SK-MEL-5 (cell line): ENCODE data around the gene SEMA4C. TPM values are rescaled to one million over a fixed set of nuclear protein-coding genes. Genes with fewer than 3 reads are reported as not detected.

ENCODE experiments used
- DNase-seq: peaks from one replicate; pipeline ENCODE4 v3.0.0-alpha.2; 2016; ENCODE audit warnings: low read depth, low spot score
- in situ Hi-C: cut with HindIII; loops from 2 replicates; pipeline ENCODE4 v1.10.0; 2016; ENCODE audit warnings: low sequenced_read_pairs, high pct_unique_total_duplicates, low pct_unique_long_range_greater_than_20kb
- total RNA-seq: library from RNA; depleted of rRNA; stranded (reverse); fragments of >200 nt; shearing (Covaris generic); gene quantifications from 2 replicates; pipeline ENCODE4 v1.2.3, GENCODE V29; 2014

The SEMA4C gene
- total RNA-seq, 1 experiment from 2014 or later, result 42.7 TPM

- in situ Hi-C loops, result no loop called here
- DNase-seq, result no peak
These were observed 10.2 kb downstream of the SEMA4C start for GRCh38 chr2:96859681-96860064.

- DNase-seq, result no peak
- in situ Hi-C loops, result no loop called here
These were observed 10.7 kb downstream of the SEMA4C start for GRCh38 chr2:96859099-96859649.

GRCh38 chr2:96857667-96858372 lies 12.1 kb downstream of the SEMA4C start, which contains the start of gene ANKRD39:
ANKRD39 (minus strand) TSS chr2:96858016; CDS start chr2:96857987, 29 bp downstream.
- peak; percentile 97 for DNase-seq
- in situ Hi-C loops, result no loop called here

- in situ Hi-C loops, result no loop called here
- DNase-seq, result no peak
These were observed 12.9 kb downstream of the SEMA4C start for GRCh38 chr2:96856776-96857666.

GRCh38 chr2:96853321-96853720 lies 16.6 kb downstream of the SEMA4C start:
- in situ Hi-C loops, result no loop called here
- DNase-seq, result no peak

- in situ Hi-C loops, result no loop called here
- no peak for DNase-seq
These were observed 17.2 kb downstream of the SEMA4C start for GRCh38 chr2:96852667-96853066.

GRCh38 chr2:96848264-96848663 lies 21.6 kb downstream of the SEMA4C start:
- in situ Hi-C loops, result no loop called here
- DNase-seq, result no peak

GRCh38 chr2:96847586-96847985 lies 22.3 kb downstream of the SEMA4C start:
- in situ Hi-C loops, result no loop called here
- DNase-seq, result no peak

- in situ Hi-C loops, result no loop called here
- no peak for DNase-seq
These were observed 23.1 kb downstream of the SEMA4C start for GRCh38 chr2:96846825-96847224.

GRCh38 chr2:96844405-96844808 lies 25.5 kb downstream of the SEMA4C start:
- in situ Hi-C loops, result no loop called here
- DNase-seq, result no peak

GRCh38 chr2:96843538-96844268 lies 26.2 kb downstream of the SEMA4C start, which contains the start of gene ANKRD23:
ANKRD23 (minus strand) TSS chr2:96844021; CDS start chr2:96843992, 29 bp downstream.
- DNase-seq, result no peak
- in situ Hi-C loops, result no loop called here

- DNase-seq, result no peak
- in situ Hi-C loops, result no loop called here
These were observed 27.3 kb downstream of the SEMA4C start for GRCh38 chr2:96842600-96842999.

GRCh38 chr2:96841701-96842495 lies 28.0 kb downstream of the SEMA4C start:
- no peak for DNase-seq
- in situ Hi-C loops, result no loop called here

GRCh38 chr2:96839875-96840850 lies 29.7 kb downstream of the SEMA4C start:
- in situ Hi-C loops, result no loop called here

GRCh38 chr2:96839293-96839874 lies 30.5 kb downstream of the SEMA4C start:
- in situ Hi-C loops, result no loop called here
- no peak for DNase-seq

More at GRCh38 chr2:96839875-96840850, 29.7 kb downstream of the SEMA4C start:
- DNase-seq, result no peak
